SK-N-SH (cell line): ENCODE data around the gene GRB7. TPM values are rescaled to one million over a fixed set of nuclear protein-coding genes. Genes with fewer than 3 reads are reported as not detected.
A peak's percentile ranks its signal among the peaks of the same experiment; 100 is the strongest.

Experiments
- CTCF ChIA-PET: fragments of 300-600, 350-600 bp; formaldehyde crosslinking; extraction: SDS; loops from one replicate; lab custom pipeline; 2021; lab: Yijun Ruan, JAX
- POLR2A ChIA-PET: fragments of 350-600 bp; sonication (Branson Sonifier 250); formaldehyde crosslinking; extraction: SDS; loops from one replicate; lab custom pipeline; 2020; ENCODE audit warnings: antibody characterized with exemption, inconsistent platforms; lab: Yijun Ruan, JAX
- DNase-seq: peaks from one replicate; pipeline ENCODE4 v3.0.0; 2012
- H2AFZ ChIP-seq: fragments of 200-600 bp; sonication (generic); 2 replicates; pipeline ENCODE4 v1.8.1; 2016; ENCODE audit warnings: antibody characterized with exemption, mild to moderate bottlenecking, low read depth
- H3F3A ChIP-seq: fragments of 200-600 bp; sonication (generic); replicated peaks from 2 replicates; pipeline ENCODE3; 2016; ENCODE audit warnings: antibody characterized with exemption, mild to moderate bottlenecking; ENCODE audit not compliant: insufficient read depth
- H3K27ac ChIP-seq, 2 experiments: fragments of 200-500 bp in 1 of 2; fragments of 200-600 bp in 1 of 2; sonication (Bioruptor generic) in 1 of 2; sonication (generic), shearing (Covaris generic) in 1 of 2; 2 replicates each; pipeline versions ENCODE4 v1.5.1 to v1.6.1; 2014 to 2016; ENCODE audit warnings: low read depth in 2 of 2, inconsistent platforms in 1 of 2, low read length in 1 of 2, mild to moderate bottlenecking in 1 of 2, mixed read lengths in 1 of 2
- H3K27me3 ChIP-seq: fragments of 200-600 bp; sonication (generic), shearing (Covaris generic); 2 replicates; pipeline ENCODE4 v1.6.1; 2016; ENCODE audit warnings: mixed run types; ENCODE audit not compliant: insufficient read depth
- H3K36me3 ChIP-seq, 2 experiments: fragments of 200-500 bp in 1 of 2; fragments of 200-600 bp in 1 of 2; sonication (Bioruptor generic) in 1 of 2; sonication (generic) in 1 of 2; replicated peaks in 1 of 2; 2 replicates each; pipeline versions ENCODE3 to v1.5.1; 2014 to 2016; ENCODE audit warnings: low read length in 1 of 2, mild to moderate bottlenecking in 1 of 2; ENCODE audit not compliant: insufficient read depth in 2 of 2, control insufficient read depth in 1 of 2
- H3K4me1 ChIP-seq, 2 experiments: fragments of 200-500 bp in 1 of 2; fragments of 200-600 bp in 1 of 2; sonication (Bioruptor generic) in 1 of 2; sonication (generic), shearing (Covaris generic) in 1 of 2; 2 replicates each; pipeline versions ENCODE4 v1.5.1 to v1.6.1; 2014 to 2016; ENCODE audit warnings: low read depth in 1 of 2, low read length in 1 of 2, mixed run types in 1 of 2; ENCODE audit not compliant: insufficient read depth in 2 of 2, control insufficient read depth in 1 of 2
- H3K4me2 ChIP-seq: fragments of 200-600 bp; sonication (generic), shearing (Covaris generic); 2 replicates; pipeline ENCODE4 v1.6.1; 2017; ENCODE audit warnings: mixed run types
- H3K4me3 ChIP-seq, 2 experiments: fragments of 200-500 bp in 1 of 2; fragments of 200-600 bp in 1 of 2; sonication (Bioruptor generic) in 1 of 2; sonication (generic), shearing (Covaris generic) in 1 of 2; 2 replicates each; pipeline versions ENCODE4 v1.5.1 to v1.8.1; 2014 to 2016; ENCODE audit warnings: low read depth in 2 of 2, inconsistent platforms in 1 of 2, low read length in 1 of 2, mild to moderate bottlenecking in 1 of 2, mixed read lengths in 1 of 2, moderate library complexity in 1 of 2
- H3K79me2 ChIP-seq: fragments of 200-600 bp; sonication (generic); 2 replicates; pipeline ENCODE4 v1.8.1; 2017; ENCODE audit warnings: mild to moderate bottlenecking; ENCODE audit not compliant: insufficient read depth
- H3K9ac ChIP-seq: fragments of 200-600 bp; sonication (generic); 2 replicates; pipeline ENCODE4 v1.6.1; 2017; ENCODE audit warnings: mixed run types
- H3K9me2 ChIP-seq: fragments of 200-600 bp; sonication (generic); 2 replicates; pipeline ENCODE4 v1.6.1; 2017; ENCODE audit warnings: mixed run types
- H3K9me3 ChIP-seq: fragments of 200-600 bp; sonication (generic); 2 replicates; pipeline ENCODE4 v1.6.1; 2017; ENCODE audit warnings: mixed run types, mild to moderate bottlenecking, moderate library complexity
- H4K20me1 ChIP-seq: fragments of 200-600 bp; sonication (generic); 2 replicates; pipeline ENCODE4 v1.6.1; 2017; ENCODE audit warnings: mild to moderate bottlenecking, mixed run types; ENCODE audit not compliant: insufficient read depth
- EP300 ChIP-seq, 2 experiments: IDR thresholded peaks; 2 replicates each; pipeline versions ENCODE4 v1.4.0 to v1.6.1; 2012; ENCODE audit warnings: borderline replicate concordance in 1 of 2, low read depth in 1 of 2, low read length in 1 of 2
- FOXJ3 ChIP-seq: sonication (generic); formaldehyde crosslinking; IDR thresholded peaks from 2 replicates; pipeline ENCODE4 v1.5.1; 2020; ENCODE audit warnings: mild to moderate bottlenecking, missing genetic modification reagents
- JUND ChIP-seq: IDR thresholded peaks from 2 replicates; pipeline ENCODE4 v1.4.0; 2012
- MEF2A ChIP-seq: IDR thresholded peaks from 2 replicates; pipeline ENCODE4 v1.4.0; 2012; ENCODE audit warnings: low read depth, borderline replicate concordance
- RXRA ChIP-seq: IDR thresholded peaks from 2 replicates; pipeline ENCODE4 v1.4.0; 2012; ENCODE audit warnings: low read depth, mild to moderate bottlenecking, borderline replicate concordance
- WGBS: methylation state at CpG from one replicate; pipeline ENCODE4 v1.1.6; 2017; ENCODE audit warnings: low lambda C conversion rate; 5-methylcytosine and 5-hydroxymethylcytosine counted together
- polyA plus RNA-seq, 3 experiments: library from polyadenylated mRNA; depleted of rRNA; stranded (reverse); fragments of >200 nt; gene quantifications; 2 replicates each; pipeline ENCODE4 v1.2.3, GENCODE V29; 2012
- TF ChIP-seq, protein P1 (sequence below): fragments of 150-350 bp; IDR thresholded peaks from 2 replicates; pipeline ENCODE4 v1.6.1; 2017; ENCODE audit warnings: antibody characterized with exemption, low read length, low read depth, borderline replicate concordance
- TF ChIP-seq, protein P2 (sequence below): IDR thresholded peaks from 2 replicates; pipeline ENCODE4 v1.6.1; 2012; ENCODE audit warnings: mild to moderate bottlenecking, low read depth, low read length, moderate library complexity
- TF ChIP-seq, protein P3 (sequence below): IDR thresholded peaks from 2 replicates; pipeline ENCODE4; 2012
- TF ChIP-seq, protein P4 (sequence below): fragments of 200-600 bp; sonication (generic); IDR thresholded peaks from 2 replicates; pipeline ENCODE4 v1.6.1; 2017; ENCODE audit warnings: antibody characterized with exemption, mild to moderate bottlenecking, moderate library complexity
- TF ChIP-seq, protein P5 (sequence below): fragments of 150-350 bp; IDR thresholded peaks from 2 replicates; pipeline ENCODE4 v1.6.1; 2016; ENCODE audit warnings: mild to moderate bottlenecking, low read depth, low read length

Gene GRB7
- polyA plus RNA-seq, 1 of the 3 experiments (the other 2 are of a cell fraction) = not detected

DNA sequence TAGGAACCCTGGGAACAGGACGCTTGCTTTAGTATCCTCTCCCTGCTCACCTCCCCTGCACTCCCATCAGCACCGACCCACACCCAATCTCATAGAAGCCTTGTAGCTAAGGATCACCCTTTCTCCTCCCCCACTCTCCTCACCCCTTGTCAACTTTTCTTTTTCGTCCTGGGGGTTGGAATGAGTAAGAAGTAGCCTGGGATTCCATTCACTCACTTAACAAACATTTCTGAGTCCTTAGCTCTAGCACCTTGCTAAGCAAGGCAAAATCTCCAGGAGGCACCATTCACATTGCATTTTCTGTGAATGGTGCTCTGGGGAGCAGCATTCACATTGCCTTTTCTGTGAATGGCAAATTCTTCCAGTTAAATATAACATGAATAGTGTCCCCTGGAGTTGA is 48.8 kb upstream of the GRB7 start:
- POLR2A ChIA-PET = no interaction called here
- Histone ChIP-seq H3K27me3 (no peaks in the 10 kb centered on the region), H3K9ac (no peak overlapping the region)

More for the DNA sequence above, 48.8 kb upstream of the GRB7 start:
- TF ChIP-seq, protein P1, sequence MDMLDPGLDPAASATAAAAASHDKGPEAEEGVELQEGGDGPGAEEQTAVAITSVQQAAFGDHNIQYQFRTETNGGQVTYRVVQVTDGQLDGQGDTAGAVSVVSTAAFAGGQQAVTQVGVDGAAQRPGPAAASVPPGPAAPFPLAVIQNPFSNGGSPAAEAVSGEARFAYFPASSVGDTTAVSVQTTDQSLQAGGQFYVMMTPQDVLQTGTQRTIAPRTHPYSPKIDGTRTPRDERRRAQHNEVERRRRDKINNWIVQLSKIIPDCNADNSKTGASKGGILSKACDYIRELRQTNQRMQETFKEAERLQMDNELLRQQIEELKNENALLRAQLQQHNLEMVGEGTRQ = no peak
- TF ChIP-seq, protein P2, sequence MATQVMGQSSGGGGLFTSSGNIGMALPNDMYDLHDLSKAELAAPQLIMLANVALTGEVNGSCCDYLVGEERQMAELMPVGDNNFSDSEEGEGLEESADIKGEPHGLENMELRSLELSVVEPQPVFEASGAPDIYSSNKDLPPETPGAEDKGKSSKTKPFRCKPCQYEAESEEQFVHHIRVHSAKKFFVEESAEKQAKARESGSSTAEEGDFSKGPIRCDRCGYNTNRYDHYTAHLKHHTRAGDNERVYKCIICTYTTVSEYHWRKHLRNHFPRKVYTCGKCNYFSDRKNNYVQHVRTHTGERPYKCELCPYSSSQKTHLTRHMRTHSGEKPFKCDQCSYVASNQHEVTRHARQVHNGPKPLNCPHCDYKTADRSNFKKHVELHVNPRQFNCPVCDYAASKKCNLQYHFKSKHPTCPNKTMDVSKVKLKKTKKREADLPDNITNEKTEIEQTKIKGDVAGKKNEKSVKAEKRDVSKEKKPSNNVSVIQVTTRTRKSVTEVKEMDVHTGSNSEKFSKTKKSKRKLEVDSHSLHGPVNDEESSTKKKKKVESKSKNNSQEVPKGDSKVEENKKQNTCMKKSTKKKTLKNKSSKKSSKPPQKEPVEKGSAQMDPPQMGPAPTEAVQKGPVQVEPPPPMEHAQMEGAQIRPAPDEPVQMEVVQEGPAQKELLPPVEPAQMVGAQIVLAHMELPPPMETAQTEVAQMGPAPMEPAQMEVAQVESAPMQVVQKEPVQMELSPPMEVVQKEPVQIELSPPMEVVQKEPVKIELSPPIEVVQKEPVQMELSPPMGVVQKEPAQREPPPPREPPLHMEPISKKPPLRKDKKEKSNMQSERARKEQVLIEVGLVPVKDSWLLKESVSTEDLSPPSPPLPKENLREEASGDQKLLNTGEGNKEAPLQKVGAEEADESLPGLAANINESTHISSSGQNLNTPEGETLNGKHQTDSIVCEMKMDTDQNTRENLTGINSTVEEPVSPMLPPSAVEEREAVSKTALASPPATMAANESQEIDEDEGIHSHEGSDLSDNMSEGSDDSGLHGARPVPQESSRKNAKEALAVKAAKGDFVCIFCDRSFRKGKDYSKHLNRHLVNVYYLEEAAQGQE = no peak
- TF ChIP-seq, protein P3, sequence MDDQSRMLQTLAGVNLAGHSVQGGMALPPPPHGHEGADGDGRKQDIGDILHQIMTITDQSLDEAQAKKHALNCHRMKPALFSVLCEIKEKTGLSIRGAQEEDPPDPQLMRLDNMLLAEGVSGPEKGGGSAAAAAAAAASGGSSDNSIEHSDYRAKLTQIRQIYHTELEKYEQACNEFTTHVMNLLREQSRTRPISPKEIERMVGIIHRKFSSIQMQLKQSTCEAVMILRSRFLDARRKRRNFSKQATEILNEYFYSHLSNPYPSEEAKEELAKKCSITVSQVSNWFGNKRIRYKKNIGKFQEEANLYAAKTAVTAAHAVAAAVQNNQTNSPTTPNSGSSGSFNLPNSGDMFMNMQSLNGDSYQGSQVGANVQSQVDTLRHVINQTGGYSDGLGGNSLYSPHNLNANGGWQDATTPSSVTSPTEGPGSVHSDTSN = no peak
- TF ChIP-seq RXRA (no peak), EP300 (IDR thresholded peaks at IDR 0.05; ENCODE audit: borderline replicate concordance in 1 of 2, low read depth in 1 of 2, low read length in 1 of 2) (no peak), JUND (no peak), FOXJ3 (CRISPR knock-in tag) (no peak), MEF2A (no peak)
- TF ChIP-seq, protein P4, sequence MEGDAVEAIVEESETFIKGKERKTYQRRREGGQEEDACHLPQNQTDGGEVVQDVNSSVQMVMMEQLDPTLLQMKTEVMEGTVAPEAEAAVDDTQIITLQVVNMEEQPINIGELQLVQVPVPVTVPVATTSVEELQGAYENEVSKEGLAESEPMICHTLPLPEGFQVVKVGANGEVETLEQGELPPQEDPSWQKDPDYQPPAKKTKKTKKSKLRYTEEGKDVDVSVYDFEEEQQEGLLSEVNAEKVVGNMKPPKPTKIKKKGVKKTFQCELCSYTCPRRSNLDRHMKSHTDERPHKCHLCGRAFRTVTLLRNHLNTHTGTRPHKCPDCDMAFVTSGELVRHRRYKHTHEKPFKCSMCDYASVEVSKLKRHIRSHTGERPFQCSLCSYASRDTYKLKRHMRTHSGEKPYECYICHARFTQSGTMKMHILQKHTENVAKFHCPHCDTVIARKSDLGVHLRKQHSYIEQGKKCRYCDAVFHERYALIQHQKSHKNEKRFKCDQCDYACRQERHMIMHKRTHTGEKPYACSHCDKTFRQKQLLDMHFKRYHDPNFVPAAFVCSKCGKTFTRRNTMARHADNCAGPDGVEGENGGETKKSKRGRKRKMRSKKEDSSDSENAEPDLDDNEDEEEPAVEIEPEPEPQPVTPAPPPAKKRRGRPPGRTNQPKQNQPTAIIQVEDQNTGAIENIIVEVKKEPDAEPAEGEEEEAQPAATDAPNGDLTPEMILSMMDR = no peak
- TF ChIP-seq, protein P5, sequence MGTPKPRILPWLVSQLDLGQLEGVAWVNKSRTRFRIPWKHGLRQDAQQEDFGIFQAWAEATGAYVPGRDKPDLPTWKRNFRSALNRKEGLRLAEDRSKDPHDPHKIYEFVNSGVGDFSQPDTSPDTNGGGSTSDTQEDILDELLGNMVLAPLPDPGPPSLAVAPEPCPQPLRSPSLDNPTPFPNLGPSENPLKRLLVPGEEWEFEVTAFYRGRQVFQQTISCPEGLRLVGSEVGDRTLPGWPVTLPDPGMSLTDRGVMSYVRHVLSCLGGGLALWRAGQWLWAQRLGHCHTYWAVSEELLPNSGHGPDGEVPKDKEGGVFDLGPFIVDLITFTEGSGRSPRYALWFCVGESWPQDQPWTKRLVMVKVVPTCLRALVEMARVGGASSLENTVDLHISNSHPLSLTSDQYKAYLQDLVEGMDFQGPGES = no peak
- TF ChIP-seq, all 33 proteins: peak for 0
- H3K9me2 ChIP-seq = no peaks in the 10 kb centered on the region
- no peaks in the 10 kb centered on the region for H3K9me3 ChIP-seq
- H3F3A ChIP-seq = peaks cover 15% of the 10 kb centered on the region
- peak overlapping the region; percentile 61 to 78; a peak in 1 of 4 replicates for H3K4me3 ChIP-seq
- no peaks in the 10 kb centered on the region for H3K79me2 ChIP-seq
- H2AFZ ChIP-seq = peak overlapping the region; percentile 99; the same call in 1 of the 2 replicates
- peak overlapping the region; percentile 86 for H3K4me2 ChIP-seq
- no peaks in the 10 kb centered on the region for H4K20me1 ChIP-seq
- WGBS = 78% methylated on average over 3 of the region's 3 CpGs
- DNase-seq = no peak
- H3K36me3 ChIP-seq = no peaks in the 10 kb centered on the region
- peaks cover 0 to 13% of the 10 kb centered on the region in 2 experiments; a peak in 2 of 4 replicates for H3K4me1 ChIP-seq
- CTCF ChIA-PET = interaction anchor here (0.8 to 2.2 kb wide), 3 partner anchors 8 to 65 kb away, joined by 3 to 10 read pairs (median 4); no protein-coding TSS in a partner anchor
- no peak overlapping the region for H3K27ac ChIP-seq
